ENCODE results near the gene MVB12B. TPM values are rescaled to one million over a fixed set of nuclear protein-coding genes. Genes with fewer than 3 reads are reported as not detected.

The MVB12B gene
- total RNA-seq, 1 experiment from 2014 or later, result 9.4 TPM

GRCh38 chr9:126342621-126343031, 16.0 kb downstream of the MVB12B start:
- H3K4me3 ChIP-seq (ENCODE audit: low read depth in 2 of 2, low read length in 2 of 2), result no peak overlapping the region
- in situ Hi-C loops (cut with HindIII; ENCODE audit: low pct_unique_long_range_greater_than_20kb, low sequenced_read_pairs), result no loop called here
- ChIA-PET CTCF (no interaction called here), POLR2A (interaction anchor here (0.5 to 0.6 kb wide), 2 partner anchors 31 to 37 kb away, joined by 3 read pairs; no protein-coding TSS in a partner anchor)
- no TSS peak for BruUV-seq (replicated peaks)
- no peaks in the 10 kb centered on the region for H3K36me3 ChIP-seq (ENCODE audit: control insufficient read depth, insufficient read depth, low read length)
- no peaks in the 10 kb centered on the region for H3K27me3 ChIP-seq (ENCODE audit: control insufficient read depth, insufficient read depth, low read length)
- TF ChIP-seq SIN3A (IDR thresholded peaks at IDR 0.05; ENCODE audit: borderline replicate concordance, insufficient read depth, low read depth, low read length) (no peak), POLR2AphosphoS5 (IDR thresholded peaks at IDR 0.05; ENCODE audit: low read depth, low read length) (no peak), TCF7L2 (IDR thresholded peaks at IDR 0.05; ENCODE audit: low read depth, low read length) (no peak)
- TF ChIP-seq, protein P1, sequence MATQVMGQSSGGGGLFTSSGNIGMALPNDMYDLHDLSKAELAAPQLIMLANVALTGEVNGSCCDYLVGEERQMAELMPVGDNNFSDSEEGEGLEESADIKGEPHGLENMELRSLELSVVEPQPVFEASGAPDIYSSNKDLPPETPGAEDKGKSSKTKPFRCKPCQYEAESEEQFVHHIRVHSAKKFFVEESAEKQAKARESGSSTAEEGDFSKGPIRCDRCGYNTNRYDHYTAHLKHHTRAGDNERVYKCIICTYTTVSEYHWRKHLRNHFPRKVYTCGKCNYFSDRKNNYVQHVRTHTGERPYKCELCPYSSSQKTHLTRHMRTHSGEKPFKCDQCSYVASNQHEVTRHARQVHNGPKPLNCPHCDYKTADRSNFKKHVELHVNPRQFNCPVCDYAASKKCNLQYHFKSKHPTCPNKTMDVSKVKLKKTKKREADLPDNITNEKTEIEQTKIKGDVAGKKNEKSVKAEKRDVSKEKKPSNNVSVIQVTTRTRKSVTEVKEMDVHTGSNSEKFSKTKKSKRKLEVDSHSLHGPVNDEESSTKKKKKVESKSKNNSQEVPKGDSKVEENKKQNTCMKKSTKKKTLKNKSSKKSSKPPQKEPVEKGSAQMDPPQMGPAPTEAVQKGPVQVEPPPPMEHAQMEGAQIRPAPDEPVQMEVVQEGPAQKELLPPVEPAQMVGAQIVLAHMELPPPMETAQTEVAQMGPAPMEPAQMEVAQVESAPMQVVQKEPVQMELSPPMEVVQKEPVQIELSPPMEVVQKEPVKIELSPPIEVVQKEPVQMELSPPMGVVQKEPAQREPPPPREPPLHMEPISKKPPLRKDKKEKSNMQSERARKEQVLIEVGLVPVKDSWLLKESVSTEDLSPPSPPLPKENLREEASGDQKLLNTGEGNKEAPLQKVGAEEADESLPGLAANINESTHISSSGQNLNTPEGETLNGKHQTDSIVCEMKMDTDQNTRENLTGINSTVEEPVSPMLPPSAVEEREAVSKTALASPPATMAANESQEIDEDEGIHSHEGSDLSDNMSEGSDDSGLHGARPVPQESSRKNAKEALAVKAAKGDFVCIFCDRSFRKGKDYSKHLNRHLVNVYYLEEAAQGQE (IDR thresholded peaks at IDR 0.05; ENCODE audit: insufficient read depth in 1 of 2, low read depth in 2 of 2, low read length in 1 of 2), result no peak
- TF ChIP-seq, protein P2, sequence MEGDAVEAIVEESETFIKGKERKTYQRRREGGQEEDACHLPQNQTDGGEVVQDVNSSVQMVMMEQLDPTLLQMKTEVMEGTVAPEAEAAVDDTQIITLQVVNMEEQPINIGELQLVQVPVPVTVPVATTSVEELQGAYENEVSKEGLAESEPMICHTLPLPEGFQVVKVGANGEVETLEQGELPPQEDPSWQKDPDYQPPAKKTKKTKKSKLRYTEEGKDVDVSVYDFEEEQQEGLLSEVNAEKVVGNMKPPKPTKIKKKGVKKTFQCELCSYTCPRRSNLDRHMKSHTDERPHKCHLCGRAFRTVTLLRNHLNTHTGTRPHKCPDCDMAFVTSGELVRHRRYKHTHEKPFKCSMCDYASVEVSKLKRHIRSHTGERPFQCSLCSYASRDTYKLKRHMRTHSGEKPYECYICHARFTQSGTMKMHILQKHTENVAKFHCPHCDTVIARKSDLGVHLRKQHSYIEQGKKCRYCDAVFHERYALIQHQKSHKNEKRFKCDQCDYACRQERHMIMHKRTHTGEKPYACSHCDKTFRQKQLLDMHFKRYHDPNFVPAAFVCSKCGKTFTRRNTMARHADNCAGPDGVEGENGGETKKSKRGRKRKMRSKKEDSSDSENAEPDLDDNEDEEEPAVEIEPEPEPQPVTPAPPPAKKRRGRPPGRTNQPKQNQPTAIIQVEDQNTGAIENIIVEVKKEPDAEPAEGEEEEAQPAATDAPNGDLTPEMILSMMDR (IDR thresholded peaks at IDR 0.05), result no peak
- H3K9me3 ChIP-seq (ENCODE audit: control insufficient read depth, insufficient read depth, low read depth, low read length), result no peaks in the 10 kb centered on the region
- no peak for DNase-seq (ENCODE audit: low read depth, low spot score)
- no peak overlapping the region for H3K27ac ChIP-seq (ENCODE audit: low read length)
- ATAC-seq, result no peak
- H3K4me1 ChIP-seq (ENCODE audit: control insufficient read depth, insufficient read depth, low read length), result no peaks in the 10 kb centered on the region
- intact Hi-C loops (cut with micrococcal nuclease; ENCODE audit: unreplicated experiment), result no loop called here

- no peak for ATAC-seq
- intact Hi-C loops (cut with micrococcal nuclease; ENCODE audit: unreplicated experiment) (no loop called here), in situ Hi-C loops (cut with HindIII; ENCODE audit: low pct_unique_long_range_greater_than_20kb, low sequenced_read_pairs) (no loop called here)
- POLR2A ChIA-PET, result no interaction called here
- H3K4me3 ChIP-seq (ENCODE audit: low read depth in 2 of 2, low read length in 2 of 2), result no peak overlapping the region
- H3K27ac ChIP-seq (ENCODE audit: low read length), result no peak overlapping the region
- CTCF ChIA-PET, result no interaction called here
- H3K36me3 ChIP-seq (ENCODE audit: control insufficient read depth, insufficient read depth, low read length), result no peaks in the 10 kb centered on the region
- H3K9me3 ChIP-seq (ENCODE audit: control insufficient read depth, insufficient read depth, low read depth, low read length), result no peaks in the 10 kb centered on the region
- BruUV-seq (replicated peaks), result no TSS peak
- no peak for DNase-seq (ENCODE audit: low read depth, low spot score)
- TF ChIP-seq POLR2AphosphoS5 (IDR thresholded peaks at IDR 0.05; ENCODE audit: low read depth, low read length) (no peak), SIN3A (IDR thresholded peaks at IDR 0.05; ENCODE audit: borderline replicate concordance, insufficient read depth, low read depth, low read length) (no peak), TCF7L2 (IDR thresholded peaks at IDR 0.05; ENCODE audit: low read depth, low read length) (no peak)
- TF ChIP-seq, protein P2 (IDR thresholded peaks at IDR 0.05), result no peak
- TF ChIP-seq, protein P1 (IDR thresholded peaks at IDR 0.05; ENCODE audit: insufficient read depth in 1 of 2, low read depth in 2 of 2, low read length in 1 of 2), result no peak
- no peaks in the 10 kb centered on the region for H3K27me3 ChIP-seq (ENCODE audit: control insufficient read depth, insufficient read depth, low read length)
- H3K4me1 ChIP-seq (ENCODE audit: control insufficient read depth, insufficient read depth, low read length), result no peaks in the 10 kb centered on the region
These were observed 16.7 kb downstream of the MVB12B start for GRCh38 chr9:126343271-126343700.
